ENCODE data around the gene TRIM74. TPM values are rescaled to one million over a fixed set of nuclear protein-coding genes. Genes with fewer than 3 reads are reported as not detected.
A peak's percentile ranks its signal among the peaks of the same experiment; 100 is the strongest.
"Not testable (repeated sequence)": the region's sequence is repeated elsewhere in the genome, so short reads cannot be mapped to it uniquely, and the experiment has no call there.

TRIM74 gene
- total and polyA plus RNA-seq, 9 of the 15 experiments (the other 6 are each of a cell fraction or from before 2014, with no cell fraction given), result not detected

DNA sequence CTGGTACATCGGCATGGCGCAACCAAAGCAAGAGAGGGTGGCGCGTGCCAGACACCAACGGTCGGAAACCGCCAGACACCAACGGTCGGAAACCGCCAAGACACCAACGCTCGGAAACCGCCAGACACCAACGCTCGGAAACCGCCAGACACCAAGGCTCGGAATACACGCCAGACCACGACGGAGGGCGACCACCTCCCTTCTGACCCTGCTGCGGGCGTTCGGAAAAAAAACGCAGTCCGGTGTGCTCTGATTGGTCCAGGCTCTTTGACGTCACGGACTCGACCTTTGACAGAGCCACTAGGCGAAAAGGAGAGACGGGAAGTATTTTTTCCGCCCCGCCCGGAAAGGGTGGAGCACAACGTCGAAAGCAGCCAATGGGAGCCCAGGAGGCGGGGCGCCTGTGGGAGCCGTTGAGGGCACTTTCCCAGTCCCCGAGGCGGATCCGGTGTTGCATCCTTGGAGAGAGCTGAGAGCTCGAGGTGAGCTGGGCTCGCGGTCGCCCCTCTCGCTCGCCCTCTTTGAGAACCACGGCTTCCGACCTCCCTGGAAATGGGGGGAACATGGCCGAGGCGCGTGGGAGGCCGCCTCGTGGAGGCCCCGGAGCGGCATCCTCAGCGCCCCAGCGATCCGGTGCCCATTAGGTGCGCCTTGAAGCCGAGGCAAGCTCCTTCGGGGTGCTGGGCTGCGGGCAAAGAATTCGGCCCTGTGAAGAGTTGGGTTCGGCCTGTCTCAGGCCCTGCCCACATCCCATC is 36.6 kb upstream of the TRIM74 start (continued):
- TF ChIP-seq, protein P1, sequence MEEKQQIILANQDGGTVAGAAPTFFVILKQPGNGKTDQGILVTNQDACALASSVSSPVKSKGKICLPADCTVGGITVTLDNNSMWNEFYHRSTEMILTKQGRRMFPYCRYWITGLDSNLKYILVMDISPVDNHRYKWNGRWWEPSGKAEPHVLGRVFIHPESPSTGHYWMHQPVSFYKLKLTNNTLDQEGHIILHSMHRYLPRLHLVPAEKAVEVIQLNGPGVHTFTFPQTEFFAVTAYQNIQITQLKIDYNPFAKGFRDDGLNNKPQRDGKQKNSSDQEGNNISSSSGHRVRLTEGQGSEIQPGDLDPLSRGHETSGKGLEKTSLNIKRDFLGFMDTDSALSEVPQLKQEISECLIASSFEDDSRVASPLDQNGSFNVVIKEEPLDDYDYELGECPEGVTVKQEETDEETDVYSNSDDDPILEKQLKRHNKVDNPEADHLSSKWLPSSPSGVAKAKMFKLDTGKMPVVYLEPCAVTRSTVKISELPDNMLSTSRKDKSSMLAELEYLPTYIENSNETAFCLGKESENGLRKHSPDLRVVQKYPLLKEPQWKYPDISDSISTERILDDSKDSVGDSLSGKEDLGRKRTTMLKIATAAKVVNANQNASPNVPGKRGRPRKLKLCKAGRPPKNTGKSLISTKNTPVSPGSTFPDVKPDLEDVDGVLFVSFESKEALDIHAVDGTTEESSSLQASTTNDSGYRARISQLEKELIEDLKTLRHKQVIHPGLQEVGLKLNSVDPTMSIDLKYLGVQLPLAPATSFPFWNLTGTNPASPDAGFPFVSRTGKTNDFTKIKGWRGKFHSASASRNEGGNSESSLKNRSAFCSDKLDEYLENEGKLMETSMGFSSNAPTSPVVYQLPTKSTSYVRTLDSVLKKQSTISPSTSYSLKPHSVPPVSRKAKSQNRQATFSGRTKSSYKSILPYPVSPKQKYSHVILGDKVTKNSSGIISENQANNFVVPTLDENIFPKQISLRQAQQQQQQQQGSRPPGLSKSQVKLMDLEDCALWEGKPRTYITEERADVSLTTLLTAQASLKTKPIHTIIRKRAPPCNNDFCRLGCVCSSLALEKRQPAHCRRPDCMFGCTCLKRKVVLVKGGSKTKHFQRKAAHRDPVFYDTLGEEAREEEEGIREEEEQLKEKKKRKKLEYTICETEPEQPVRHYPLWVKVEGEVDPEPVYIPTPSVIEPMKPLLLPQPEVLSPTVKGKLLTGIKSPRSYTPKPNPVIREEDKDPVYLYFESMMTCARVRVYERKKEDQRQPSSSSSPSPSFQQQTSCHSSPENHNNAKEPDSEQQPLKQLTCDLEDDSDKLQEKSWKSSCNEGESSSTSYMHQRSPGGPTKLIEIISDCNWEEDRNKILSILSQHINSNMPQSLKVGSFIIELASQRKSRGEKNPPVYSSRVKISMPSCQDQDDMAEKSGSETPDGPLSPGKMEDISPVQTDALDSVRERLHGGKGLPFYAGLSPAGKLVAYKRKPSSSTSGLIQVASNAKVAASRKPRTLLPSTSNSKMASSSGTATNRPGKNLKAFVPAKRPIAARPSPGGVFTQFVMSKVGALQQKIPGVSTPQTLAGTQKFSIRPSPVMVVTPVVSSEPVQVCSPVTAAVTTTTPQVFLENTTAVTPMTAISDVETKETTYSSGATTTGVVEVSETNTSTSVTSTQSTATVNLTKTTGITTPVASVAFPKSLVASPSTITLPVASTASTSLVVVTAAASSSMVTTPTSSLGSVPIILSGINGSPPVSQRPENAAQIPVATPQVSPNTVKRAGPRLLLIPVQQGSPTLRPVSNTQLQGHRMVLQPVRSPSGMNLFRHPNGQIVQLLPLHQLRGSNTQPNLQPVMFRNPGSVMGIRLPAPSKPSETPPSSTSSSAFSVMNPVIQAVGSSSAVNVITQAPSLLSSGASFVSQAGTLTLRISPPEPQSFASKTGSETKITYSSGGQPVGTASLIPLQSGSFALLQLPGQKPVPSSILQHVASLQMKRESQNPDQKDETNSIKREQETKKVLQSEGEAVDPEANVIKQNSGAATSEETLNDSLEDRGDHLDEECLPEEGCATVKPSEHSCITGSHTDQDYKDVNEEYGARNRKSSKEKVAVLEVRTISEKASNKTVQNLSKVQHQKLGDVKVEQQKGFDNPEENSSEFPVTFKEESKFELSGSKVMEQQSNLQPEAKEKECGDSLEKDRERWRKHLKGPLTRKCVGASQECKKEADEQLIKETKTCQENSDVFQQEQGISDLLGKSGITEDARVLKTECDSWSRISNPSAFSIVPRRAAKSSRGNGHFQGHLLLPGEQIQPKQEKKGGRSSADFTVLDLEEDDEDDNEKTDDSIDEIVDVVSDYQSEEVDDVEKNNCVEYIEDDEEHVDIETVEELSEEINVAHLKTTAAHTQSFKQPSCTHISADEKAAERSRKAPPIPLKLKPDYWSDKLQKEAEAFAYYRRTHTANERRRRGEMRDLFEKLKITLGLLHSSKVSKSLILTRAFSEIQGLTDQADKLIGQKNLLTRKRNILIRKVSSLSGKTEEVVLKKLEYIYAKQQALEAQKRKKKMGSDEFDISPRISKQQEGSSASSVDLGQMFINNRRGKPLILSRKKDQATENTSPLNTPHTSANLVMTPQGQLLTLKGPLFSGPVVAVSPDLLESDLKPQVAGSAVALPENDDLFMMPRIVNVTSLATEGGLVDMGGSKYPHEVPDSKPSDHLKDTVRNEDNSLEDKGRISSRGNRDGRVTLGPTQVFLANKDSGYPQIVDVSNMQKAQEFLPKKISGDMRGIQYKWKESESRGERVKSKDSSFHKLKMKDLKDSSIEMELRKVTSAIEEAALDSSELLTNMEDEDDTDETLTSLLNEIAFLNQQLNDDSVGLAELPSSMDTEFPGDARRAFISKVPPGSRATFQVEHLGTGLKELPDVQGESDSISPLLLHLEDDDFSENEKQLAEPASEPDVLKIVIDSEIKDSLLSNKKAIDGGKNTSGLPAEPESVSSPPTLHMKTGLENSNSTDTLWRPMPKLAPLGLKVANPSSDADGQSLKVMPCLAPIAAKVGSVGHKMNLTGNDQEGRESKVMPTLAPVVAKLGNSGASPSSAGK (IDR thresholded peaks at IDR 0.05), result 0 out of 2 replicates have a peak, but pooled peaks have one; percentile 17
- TF ChIP-seq ZFX (CRISPR knock-in tag; IDR thresholded peaks at IDR 0.05) (peak; percentile 51), PHF8 (IDR thresholded peaks at IDR 0.05; ENCODE audit: borderline replicate concordance, low read length) (peak; percentile 44; the same call in 1 of the 2 replicates), CEBPG (CRISPR knock-in tag; IDR thresholded peaks at IDR 0.05) (0 out of 2 replicates have a peak, but pooled peaks have one; percentile 24), FOXM1 (IDR thresholded peaks at IDR 0.05; ENCODE audit: low read depth) (peak; percentile 84), ZBTB1 (CRISPR knock-in tag; IDR thresholded peaks at IDR 0.05; ENCODE audit: borderline replicate concordance, low read depth) (peak; percentile 78; the same call in 1 of the 2 replicates), PML (IDR thresholded peaks at IDR 0.05; ENCODE audit: low read length) (peak; percentile 61; the same call in 1 of the 2 replicates), SRF (CRISPR knock-in tag; IDR thresholded peaks at IDR 0.05) (0 out of 4 replicates have a peak, but pooled peaks of 1 of the 2 experiments have one; percentile 19), ETV5 (CRISPR knock-in tag; IDR thresholded peaks at IDR 0.05; ENCODE audit: low read depth) (peak; percentile 33; the same call in 1 of the 2 replicates), CREM (IDR thresholded peaks at IDR 0.05; ENCODE audit: low read depth) (peak; percentile 32; the same call in 1 of the 2 replicates)
- not testable (repeated sequence) for TF ChIP-seq CEBPG (tag; conservative IDR thresholded peaks at IDR 0.05 in 1 of 2, IDR thresholded peaks at IDR 0.05 in 1 of 2); FOXM1 (CRISPR knock-in tag; IDR thresholded peaks at IDR 0.05; ENCODE audit: low read depth)
- TF ChIP-seq, protein P2, sequence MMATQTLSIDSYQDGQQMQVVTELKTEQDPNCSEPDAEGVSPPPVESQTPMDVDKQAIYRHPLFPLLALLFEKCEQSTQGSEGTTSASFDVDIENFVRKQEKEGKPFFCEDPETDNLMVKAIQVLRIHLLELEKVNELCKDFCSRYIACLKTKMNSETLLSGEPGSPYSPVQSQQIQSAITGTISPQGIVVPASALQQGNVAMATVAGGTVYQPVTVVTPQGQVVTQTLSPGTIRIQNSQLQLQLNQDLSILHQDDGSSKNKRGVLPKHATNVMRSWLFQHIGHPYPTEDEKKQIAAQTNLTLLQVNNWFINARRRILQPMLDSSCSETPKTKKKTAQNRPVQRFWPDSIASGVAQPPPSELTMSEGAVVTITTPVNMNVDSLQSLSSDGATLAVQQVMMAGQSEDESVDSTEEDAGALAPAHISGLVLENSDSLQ (IDR thresholded peaks at IDR 0.05), result peak; percentile 78

All from K562 (cell line).